Measurements from ENCODE around the gene ABTB1.

Gene ABTB1

DNA sequence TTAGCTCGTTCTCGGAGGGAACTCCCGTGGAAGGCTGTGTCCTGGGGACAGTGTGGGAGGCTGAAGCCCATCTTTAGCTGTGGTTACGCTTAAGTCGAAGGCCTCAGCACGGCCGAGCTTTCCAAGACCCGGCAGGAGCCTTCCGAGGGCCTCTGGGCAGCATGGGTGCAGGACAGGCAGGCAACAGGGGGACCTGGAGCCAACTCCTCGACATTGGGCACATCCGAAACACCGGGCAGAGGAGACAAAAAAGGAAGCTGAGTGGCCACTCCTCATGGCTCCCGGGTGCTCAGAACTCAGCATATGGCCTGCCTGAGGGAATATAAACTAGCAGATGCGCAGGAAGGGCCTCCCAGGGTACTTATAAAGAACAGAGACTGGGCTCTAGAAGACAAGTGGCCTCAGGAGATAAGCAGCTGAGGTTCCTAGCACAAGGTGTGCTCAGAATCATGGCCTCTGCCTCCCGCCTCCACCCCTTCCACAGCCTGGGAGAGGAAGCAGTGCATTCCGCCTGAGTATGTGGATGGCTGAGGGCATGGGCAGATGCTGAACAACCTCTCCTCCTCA lies 34.1 kb downstream of the ABTB1 start:
- no peak for DNase-seq (ENCODE audit: low read depth)

DNA sequence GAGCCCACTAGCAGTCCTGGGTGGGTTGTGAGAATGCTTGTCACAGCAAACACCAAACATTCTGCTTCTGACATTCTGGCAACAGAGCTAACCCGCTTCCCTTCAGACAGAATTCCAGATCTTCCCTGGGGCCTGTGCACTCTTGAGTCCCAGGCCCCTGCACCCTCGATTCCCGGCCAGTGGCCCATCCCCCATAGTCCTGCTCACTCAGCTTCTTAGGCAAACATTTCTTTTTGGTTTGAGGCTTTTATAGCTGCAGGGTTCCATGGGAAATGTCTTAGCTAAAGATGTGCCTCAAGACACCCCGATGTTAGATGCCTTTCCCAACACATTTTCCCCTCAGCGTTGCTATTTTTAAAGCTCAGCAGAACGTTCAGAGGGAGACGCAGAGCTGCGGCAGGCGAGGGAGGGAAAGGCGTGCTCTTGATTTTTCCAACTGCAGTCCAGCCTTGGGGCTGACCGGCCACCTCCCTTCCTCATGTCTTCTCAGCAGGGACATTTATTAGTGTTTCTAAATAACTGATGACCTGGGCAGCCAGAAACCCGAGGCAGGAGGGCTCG lies 35.2 kb downstream of the ABTB1 start:
- no peak for DNase-seq (ENCODE audit: low read depth)

DNA sequence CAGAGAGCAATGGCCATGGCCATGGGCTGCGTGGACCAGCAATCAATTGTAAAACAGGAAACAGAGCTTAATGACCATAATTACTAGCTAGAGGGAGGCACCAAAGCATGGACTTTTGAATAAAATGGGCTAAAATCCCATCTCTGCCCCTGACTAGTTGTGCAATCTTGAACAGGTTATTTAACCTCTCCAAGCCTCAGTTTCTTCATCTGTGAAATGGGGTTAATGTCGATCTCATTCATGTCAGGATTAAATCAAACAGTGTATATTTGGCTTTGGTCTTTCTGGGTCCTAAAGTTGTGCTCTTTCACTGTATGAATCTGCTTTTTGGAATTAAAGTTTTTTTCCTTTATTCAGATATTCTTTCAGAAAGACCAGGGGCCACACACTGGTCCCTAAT lies 36.1 kb downstream of the ABTB1 start:
- no peak for DNase-seq (ENCODE audit: low read depth)

DNA sequence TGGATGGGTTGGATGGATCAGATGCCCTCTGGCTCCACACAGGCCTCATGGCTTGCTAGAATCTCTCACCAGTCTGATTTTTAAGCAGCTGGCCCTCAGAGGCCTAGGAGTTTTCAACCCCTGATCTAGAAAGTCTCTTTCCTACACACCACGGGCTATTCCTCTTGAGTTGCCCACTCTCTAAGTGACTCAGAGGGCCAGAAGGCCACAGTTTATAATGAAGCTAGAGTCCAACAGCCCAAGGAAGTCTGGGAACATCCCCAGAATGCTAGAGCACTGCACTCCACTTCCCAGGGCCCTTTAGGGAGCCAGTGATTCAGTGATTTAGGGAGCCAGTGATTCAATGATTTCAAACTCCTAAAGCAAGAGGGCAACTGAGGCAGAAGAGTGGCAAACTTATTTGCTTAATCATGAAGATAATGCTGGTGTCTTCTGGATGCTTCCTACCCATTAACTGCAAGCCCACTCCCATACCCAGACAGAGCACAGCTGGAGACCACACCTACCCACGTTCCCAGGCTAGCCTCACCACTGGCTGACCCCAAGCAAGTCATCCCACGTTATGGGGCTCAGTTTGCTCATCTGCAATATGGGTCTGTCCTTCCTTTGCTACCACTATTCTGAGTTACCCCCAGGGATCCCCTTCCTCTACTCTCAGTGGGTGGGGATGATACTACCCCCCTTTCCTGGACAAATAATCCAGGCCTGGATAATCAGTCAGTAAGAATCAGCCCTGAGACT lies 36.7 kb downstream of the ABTB1 start:
- DNase-seq (ENCODE audit: low read depth), result no peak

DNA sequence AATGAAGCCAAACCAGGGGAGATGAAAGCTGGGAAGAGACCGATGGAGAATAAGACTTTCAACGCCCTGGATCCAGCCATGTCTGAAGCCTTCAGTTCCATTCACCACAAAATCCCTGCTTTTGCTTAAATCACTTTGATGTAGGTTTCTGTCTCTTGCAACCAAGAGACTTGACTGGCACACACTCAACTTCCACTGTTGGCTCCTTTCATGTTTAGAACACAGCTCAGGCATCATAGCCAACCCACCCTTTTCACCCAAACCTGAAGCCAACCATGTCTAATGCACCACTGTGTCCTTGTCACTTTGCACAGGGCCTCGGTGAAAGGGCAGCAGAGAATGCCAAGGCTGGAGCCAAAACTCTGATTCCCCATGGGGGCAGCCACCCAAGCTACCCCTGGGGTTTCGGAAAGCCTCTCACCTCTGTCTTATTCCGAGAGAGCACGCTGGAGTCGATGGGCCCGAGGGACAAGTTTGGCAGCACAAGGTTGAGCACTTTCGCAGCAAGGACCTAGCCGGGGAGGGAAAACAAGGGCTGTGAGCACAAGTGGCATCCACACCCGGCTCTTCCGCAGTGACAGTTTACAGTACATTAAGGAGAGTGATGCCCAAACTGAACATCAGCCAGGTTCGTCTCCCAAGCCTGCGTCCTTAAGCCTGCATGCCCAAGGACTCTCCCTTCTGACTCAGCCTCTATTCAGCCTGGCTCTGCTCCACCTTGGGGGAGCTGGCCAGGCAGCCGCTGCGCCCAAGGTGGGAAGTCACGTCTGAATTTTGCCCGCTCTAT lies 37.6 kb downstream of the ABTB1 start:
- no peak for DNase-seq (ENCODE audit: low read depth)

DNA sequence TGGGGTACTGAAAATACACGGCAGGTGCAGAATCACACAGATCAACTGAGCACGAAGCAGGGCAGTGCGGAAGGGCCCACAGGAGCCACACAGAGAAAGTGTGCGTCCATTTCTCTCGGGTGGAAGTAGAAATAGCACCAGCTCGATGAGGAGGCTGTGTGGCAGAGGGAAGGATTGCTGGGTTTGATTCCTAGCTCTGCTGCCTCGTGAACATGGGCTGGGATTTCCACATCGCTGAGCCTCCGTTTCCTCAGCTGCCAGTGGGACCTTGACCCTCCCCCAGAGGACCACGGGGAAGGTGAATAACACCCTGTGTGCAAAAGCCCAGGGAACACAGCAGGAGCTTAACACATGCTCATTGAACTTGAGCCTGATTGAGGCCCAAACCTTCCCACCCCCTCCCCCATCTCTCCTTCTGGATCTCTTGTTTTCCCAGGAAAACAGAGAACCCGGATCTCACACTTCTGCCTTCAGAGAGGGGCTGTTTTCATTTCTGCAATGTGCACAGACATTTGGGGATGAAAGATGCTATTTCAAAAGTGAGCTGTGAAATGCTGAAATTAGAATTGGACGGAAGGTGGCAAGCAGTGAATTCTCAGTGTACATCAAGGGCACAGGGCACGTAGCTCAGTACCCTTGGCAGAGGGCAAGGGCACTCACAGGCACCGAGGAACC lies 38.4 kb downstream of the ABTB1 start:
- DNase-seq (ENCODE audit: low read depth), result no peak

DNA sequence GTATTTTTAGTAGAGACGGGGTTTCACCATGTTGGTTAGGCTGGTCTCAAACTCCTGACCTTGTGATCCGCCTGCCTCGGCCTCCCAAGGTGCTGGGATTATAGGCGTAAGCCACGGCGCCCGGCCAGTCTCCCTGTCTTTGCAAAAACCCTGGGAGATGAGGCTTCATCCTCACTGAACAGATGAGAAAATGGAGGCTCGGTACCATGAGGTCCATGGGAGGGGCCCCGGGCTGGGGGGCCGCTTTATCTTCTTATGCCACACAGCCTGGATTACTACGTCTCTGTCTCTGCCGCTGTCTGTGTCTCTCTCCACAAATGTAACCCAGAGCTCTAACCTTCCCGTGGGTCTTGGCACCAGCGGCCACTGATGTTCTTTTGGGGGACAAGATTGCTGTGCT lies 39.1 kb downstream of the ABTB1 start:
- no peak for DNase-seq (ENCODE audit: low read depth)

DNA sequence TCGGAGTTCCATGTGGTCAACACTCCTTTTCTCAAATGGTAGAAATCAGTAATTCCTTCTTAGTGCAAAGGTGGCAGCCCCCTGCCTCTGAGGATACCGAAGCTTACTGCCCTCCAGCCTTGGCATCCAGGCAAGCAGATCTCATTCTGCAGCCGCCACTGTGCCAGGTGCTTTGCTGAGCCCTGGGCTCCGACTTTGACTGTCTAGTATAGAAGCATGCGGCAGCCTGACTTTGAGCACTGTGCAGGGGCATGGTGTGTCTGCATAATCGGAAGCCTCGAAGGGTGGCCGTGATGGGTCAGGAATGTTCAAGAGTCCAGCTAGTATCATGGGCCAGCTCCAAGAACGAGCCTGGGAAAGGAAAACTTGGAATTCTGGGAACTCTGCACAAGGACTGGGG lies 39.7 kb downstream of the ABTB1 start:
- no peak for DNase-seq (ENCODE audit: low read depth)

DNA sequence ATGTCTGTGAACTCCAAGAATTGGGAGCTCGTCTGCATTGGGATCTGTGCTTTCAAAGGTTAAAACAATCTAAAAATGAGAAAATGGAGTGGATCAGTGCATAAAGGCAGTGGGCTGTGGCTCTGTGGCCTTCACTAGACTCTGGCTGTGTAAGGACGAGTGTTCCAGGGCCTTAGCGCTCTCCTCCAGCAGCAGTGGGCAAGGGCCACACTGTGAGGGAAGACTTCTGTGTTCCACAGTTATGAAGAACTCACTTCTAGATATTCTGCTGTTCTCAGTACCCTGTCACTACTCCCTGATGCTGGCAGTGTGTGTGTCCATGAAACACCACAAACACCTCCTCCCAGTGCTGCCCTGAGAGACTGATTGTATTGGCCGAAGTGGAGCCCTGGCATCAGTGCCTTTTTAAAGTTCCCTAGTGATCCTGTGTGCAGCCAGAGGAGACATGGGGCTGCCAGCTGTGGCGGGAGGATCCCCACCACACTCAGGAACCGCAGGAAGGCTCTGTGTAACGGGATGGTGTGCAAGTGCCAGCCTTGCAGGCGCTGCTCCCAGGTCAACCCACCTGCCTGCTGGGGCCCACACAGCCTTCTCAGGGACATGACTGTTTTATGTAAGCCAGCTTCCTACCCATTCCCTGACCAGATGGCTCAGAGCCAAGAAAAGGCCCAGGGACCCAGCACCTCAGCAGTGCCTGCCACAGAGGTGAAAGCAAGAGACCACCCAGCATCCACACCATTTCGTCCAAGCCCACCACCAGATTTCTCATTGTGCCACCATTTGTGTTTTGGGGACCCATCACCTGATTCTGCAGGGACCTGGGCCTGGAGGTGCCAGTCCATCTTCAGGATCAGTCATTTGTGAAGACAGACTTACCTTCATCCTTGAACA lies 40.4 kb downstream of the ABTB1 start:
- DNase-seq (ENCODE audit: low read depth), result no peak

DNA sequence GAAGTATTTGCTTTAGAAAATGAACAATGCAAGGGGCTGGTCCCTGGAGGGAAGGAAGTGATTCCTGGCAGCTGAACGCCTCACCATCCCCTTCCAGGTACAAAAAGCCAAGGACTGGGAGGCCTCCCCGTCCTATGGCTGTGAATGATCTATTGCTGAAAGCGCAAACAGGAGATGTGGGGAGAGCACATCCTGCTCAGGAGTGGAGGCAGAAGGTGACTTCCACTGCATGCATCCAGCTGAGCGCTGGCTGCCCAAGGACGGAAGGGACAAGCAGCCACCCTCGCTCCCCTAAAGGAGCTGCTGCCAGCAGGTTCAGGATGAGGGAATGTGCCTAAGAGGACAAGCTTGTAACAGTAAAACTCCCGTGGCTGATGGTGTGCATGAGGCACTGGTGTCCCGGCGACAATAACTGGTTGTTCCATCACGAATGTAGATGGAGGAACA lies 41.4 kb downstream of the ABTB1 start:
- DNase-seq (ENCODE audit: low read depth), result no peak

DNA sequence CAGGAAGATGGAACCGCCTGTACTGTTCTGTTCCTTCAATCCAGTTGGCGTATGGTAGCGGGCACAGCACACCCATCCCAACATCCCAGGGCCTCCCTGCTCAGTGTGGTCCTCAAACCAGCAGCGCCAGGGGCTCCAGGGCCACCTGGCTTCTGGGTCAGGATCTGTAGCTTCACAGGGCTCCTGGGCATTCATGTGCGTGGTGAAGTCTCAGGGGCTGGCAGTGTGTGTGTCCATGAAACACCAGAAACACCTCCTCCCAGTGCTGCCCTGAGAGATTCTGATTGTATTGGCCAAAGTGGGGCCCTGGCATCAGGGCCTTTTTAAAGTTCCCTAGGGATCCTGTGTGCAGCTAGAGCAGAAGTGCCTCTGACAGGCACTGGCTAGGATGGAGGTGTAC lies 42.1 kb downstream of the ABTB1 start:
- DNase-seq (ENCODE audit: low read depth), result no peak

DNA sequence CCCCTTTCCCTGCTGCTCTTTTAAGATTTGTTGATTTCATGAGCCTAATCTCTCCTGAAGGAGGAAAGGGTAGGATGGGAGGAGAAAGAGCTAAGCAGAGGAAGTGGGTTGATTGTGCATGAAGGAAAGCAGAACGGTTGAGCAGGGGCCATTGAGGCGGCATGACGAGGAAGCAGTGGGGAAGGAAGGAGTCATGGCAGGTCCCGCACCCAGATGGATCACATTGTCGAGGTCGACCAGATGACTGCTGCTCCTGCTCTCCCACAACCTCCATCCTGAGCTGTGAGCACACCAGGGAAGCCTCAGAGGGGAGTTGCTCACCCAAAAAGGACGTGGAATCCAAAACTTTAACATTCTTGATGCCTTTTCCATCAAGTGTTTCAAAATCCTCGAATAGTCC lies 42.8 kb downstream of the ABTB1 start:
- DNase-seq (ENCODE audit: low read depth), result no peak

DNA sequence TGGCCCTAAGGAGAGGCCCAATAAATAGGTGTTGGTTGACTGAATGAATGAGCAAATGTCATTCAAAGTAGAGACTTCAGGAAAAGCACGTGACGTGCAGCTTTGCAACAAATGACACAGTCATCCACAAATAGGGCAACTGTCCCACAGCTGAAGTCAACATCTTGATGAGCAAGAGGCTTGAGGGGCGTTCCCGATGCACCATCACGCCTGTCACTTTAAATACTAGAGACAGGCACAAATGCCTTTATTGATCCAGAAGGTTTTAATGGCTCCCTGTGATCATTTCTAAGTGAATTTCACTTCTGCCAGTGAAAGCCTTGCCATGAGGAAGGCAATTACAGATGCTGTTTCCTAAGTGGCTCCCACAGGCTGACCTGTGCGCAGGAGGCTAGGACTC lies 43.6 kb downstream of the ABTB1 start:
- no peak for DNase-seq (ENCODE audit: low read depth)

DNA sequence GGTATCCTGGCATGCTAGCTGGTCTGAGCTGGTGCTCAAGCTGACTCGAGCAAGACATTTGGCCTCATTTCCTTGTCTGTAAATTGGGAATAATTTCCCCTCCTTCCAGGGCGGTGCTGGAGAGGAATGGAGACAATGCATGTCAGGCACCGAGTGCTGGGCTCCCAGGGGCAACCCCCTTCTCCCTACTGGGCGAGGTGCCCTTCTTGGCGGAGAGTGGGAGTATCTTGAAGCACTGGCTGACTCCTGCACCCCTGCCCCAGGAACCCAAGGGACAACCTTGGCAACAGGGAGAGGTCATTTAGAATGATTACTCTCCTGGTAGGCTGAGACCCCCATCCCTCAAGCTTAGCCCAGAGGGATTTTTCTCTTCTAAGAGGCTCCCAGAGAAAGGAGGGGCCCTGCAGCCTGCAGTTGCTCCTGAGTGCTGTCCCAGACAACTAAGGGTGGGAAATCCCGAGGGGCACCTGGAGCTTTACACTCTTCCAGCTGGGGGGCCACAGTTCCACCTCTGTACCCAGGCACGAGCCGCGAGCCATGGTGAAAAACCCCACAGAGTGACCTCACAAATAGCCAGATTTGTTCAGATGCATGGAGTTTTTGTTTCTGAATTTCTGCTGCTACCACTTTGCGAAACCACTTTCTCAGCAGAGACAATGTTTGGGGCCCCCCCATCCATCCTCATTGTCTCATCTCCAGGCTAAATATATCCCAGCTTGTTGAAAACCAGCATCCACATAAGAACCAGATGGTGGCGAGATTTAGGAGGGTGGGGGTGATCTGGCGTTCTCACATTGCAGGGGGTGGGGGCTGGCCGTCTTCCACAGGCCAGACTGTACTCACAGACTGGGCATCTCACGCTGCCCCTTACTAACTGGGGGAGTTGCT lies 44.8 kb downstream of the ABTB1 start:
- DNase-seq (ENCODE audit: low read depth), result no peak

DNA sequence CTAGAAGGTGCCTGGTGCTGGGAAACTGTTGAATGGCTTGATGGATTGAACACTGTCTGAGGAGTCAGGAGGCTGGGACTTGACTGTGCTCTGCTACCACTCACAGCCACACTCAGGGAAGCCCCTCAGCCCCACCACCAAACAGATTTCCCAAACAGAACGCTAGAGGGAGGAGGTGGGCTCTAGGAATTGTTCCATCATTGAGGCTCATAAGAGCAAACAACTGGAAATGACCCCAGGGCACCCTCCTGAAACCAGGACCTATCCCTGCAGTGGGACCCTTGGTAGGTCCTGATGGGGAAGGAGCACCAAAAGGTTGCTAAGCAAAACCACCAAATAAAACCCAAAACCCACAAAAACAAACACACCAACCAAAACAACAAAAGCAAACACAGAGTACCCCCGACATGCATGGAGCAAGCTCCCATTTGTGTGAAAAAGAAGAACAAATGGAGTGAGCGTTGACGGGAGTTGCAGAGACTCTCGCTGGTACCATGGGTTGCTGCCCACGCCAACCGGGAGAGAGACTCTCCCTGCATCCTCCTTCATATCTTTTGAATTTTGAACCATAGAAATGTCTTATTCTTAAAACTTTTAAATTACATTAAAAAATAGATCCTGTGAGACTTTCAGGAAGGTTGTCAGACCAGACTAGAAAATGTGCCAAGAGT lies 45.6 kb downstream of the ABTB1 start:
- DNase-seq (ENCODE audit: low read depth), result no peak

DNA sequence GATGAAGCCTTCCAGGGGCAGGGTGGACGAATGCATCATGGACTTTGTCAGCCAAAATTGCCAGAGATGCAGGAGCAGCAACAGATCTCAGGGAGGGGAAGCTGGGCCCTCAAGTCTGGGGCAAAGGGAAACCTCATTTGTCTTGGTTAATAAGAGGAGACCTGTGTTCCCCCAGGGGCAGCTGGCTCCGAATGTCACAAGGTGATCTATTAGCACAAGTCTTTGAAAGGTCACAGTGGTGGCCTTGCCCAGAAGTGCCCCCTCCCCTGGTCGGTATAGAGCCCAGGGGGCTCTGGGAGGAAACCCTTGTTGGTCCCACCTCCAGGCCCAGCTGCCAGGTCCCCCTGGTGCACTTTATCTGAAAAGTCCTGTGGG lies 46.2 kb downstream of the ABTB1 start:
- DNase-seq (ENCODE audit: low read depth), result no peak

DNA sequence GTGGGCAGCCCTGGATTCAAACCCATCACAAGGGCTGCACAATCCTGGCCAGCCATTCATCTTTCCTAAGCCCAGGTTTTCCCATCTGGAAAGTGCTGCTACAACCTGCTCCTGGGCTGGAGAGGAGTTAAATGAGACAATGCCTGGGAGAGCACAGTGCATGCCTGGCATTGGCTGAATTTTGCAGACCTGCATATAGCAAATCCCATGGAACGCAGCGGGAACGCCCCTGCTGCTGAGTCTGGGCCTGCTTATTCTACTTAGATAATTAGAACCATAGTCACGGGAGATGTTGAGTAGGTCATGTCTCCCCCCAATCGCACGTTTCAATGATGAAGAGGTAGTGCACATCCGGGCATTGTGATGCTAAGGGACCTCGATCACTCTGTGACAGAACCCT lies 46.6 kb downstream of the ABTB1 start:
- no peak for DNase-seq (ENCODE audit: low read depth)

DNA sequence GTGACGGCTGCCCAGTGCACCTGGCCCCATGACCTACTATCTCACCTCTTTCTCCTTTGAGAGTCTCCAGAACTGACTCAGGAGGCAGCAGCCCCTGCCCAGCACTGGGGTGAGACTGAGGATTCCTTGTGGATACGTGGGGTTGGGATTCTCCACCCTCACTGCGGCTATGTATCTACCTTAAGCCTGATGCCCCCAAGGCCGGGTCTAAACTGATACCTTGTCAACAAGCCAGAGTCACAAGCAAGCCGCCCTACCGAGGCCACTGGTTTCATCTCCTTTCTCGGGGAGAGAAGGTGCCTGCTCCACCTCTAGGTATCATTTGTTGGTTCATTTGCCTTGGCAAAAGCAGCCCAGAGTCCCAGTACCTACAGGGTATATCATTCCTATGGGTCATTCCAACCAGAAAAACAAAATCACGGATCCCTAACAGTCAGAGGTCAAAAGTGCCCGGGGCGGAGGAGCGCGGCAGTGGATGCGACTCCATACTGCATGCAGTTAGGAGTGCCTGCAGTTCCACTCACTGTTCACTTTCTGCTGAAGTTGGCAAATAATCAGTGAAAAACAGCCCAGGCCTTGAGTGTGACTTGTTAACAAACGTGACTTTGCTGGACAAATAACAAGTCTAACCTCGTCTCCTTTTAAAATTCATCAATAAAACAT lies 47.5 kb downstream of the ABTB1 start:
- DNase-seq (ENCODE audit: low read depth), result no peak
